SK-N-MC (cell line): ENCODE data around the gene TBX2.

Source experiments
- DNase-seq: peaks from one replicate; pipeline ENCODE4 v3.0.0-alpha.2; 2011; ENCODE audit warnings: low read depth, low spot score
- H3K27ac ChIP-seq: fragments of 200-600 bp; sonication (generic); 2 replicates; pipeline ENCODE4 v1.5.1; 2016; ENCODE audit warnings: mixed run types
- H3K36me3 ChIP-seq: fragments of 200-600 bp; sonication (generic); 2 replicates; pipeline ENCODE4 v1.6.1; 2017; ENCODE audit warnings: antibody characterized with exemption, low read length, mixed read lengths; ENCODE audit not compliant: insufficient read depth
- H3K4me3 ChIP-seq: fragments of 200-600 bp; sonication (generic); 2 replicates; pipeline ENCODE4 v1.5.1; 2016
- H3K9ac ChIP-seq: fragments of 200-600 bp; sonication (generic); 2 replicates; pipeline ENCODE4 v1.8.0; 2017; ENCODE audit warnings: mixed run types, mixed read lengths; ENCODE audit not compliant: insufficient read length
- H3K9me3 ChIP-seq: fragments of 200-600 bp; sonication (generic); 2 replicates; pipeline ENCODE4 v1.6.1; 2017; ENCODE audit warnings: low read depth, mild to moderate bottlenecking, antibody characterized with exemption, low read length, moderate library complexity, mixed read lengths
- EZH2 ChIP-seq: fragments of 200-600 bp; sonication (generic); IDR thresholded peaks from one replicate; pipeline ENCODE4 v1.6.1; 2017; ENCODE audit warnings: antibody characterized with exemption
- FOXP2 ChIP-seq: optimal IDR thresholded peaks from 2 replicates; pipeline ENCODE3; 2011; ENCODE audit warnings: mild to moderate bottlenecking, moderate library complexity; ENCODE audit not compliant: insufficient read depth; ENCODE audit errors: extremely low read length, control extremely low read depth
- POLR2AphosphoS5 ChIP-seq: IDR thresholded peaks from 2 replicates; pipeline ENCODE4 v1.6.1; 2012; ENCODE audit warnings: mild to moderate bottlenecking, low read depth, low read length, borderline replicate concordance

TBX2 gene

GRCh38 chr17:61378658-61379456 lies 20.8 kb upstream of the TBX2 start:
- no peak overlapping the region for H3K27ac ChIP-seq
- H3K9ac ChIP-seq = no peak overlapping the region
- no peak overlapping the region for H3K4me3 ChIP-seq
- TF ChIP-seq FOXP2 (no peak), EZH2 (no peak), POLR2AphosphoS5 (no peak)
- H3K9me3 ChIP-seq = no peaks in the 10 kb centered on the region
- DNase-seq = no peak
- H3K36me3 ChIP-seq = no peaks in the 10 kb centered on the region

- Histone ChIP-seq H3K9me3 (no peaks in the 10 kb centered on the region), H3K9ac (no peak overlapping the region), H3K27ac (no peak overlapping the region), H3K36me3 (no peaks in the 10 kb centered on the region), H3K4me3 (no peak overlapping the region)
- TF ChIP-seq POLR2AphosphoS5 (no peak), FOXP2 (no peak), EZH2 (no peak)
- DNase-seq = no peak
Measured at GRCh38 chr17:61379457-61380216, 20.0 kb upstream of the TBX2 start.

- no peak for DNase-seq
- no peaks in the 10 kb centered on the region for H3K9me3 ChIP-seq
- no peak for TF ChIP-seq FOXP2
- TF ChIP-seq EZH2 = no peak
- no peak for TF ChIP-seq POLR2AphosphoS5
- H3K9ac ChIP-seq = no peak overlapping the region
- no peak overlapping the region for H3K27ac ChIP-seq
- no peak overlapping the region for H3K4me3 ChIP-seq
- no peaks in the 10 kb centered on the region for H3K36me3 ChIP-seq
Measured at GRCh38 chr17:61380217-61380835, 19.3 kb upstream of the TBX2 start.

GRCh38 chr17:61380836-61381525 lies 18.7 kb upstream of the TBX2 start:
- DNase-seq = no peak
- H3K27ac ChIP-seq = no peak overlapping the region
- H3K9ac ChIP-seq = no peak overlapping the region
- TF ChIP-seq EZH2 (no peak), POLR2AphosphoS5 (no peak)
- no peak overlapping the region for H3K4me3 ChIP-seq
- H3K36me3 ChIP-seq = no peaks in the 10 kb centered on the region
- H3K9me3 ChIP-seq = no peaks in the 10 kb centered on the region

GRCh38 chr17:61381537-61381936 lies 18.1 kb upstream of the TBX2 start:
- no peaks in the 10 kb centered on the region for H3K9me3 ChIP-seq
- no peak overlapping the region for H3K9ac ChIP-seq
- no peak overlapping the region for H3K4me3 ChIP-seq
- TF ChIP-seq FOXP2 (no peak), POLR2AphosphoS5 (no peak), EZH2 (no peak)
- DNase-seq = no peak
- no peak overlapping the region for H3K27ac ChIP-seq
- H3K36me3 ChIP-seq = no peaks in the 10 kb centered on the region

GRCh38 chr17:61382796-61383688 lies 16.6 kb upstream of the TBX2 start:
- H3K4me3 ChIP-seq = no peak overlapping the region
- H3K36me3 ChIP-seq = no peaks in the 10 kb centered on the region
- no peak overlapping the region for H3K27ac ChIP-seq
- no peaks in the 10 kb centered on the region for H3K9me3 ChIP-seq
- DNase-seq = no peak
- no peak for TF ChIP-seq FOXP2
- no peak for TF ChIP-seq POLR2AphosphoS5
- TF ChIP-seq EZH2 = no peak
- no peak overlapping the region for H3K9ac ChIP-seq

GRCh38 chr17:61383689-61384201 lies 15.9 kb upstream of the TBX2 start:
- Histone ChIP-seq H3K9me3 (no peaks in the 10 kb centered on the region), H3K9ac (no peak overlapping the region), H3K4me3 (no peak overlapping the region), H3K27ac (no peak overlapping the region), H3K36me3 (no peaks in the 10 kb centered on the region)
- TF ChIP-seq EZH2 = no peak
- no peak for TF ChIP-seq FOXP2
- TF ChIP-seq POLR2AphosphoS5 = no peak
- DNase-seq = no peak
